Gastrocnemius medialis (tissue), 4 donors: ENCODE measurements around the gene MAP2K7. TPM values are rescaled to one million over a fixed set of nuclear protein-coding genes. Genes with fewer than 3 reads are reported as not detected.

Source experiments
- ATAC-seq, 2 donors: fragments of 150-250 bp; one replicate each; pipeline ENCODE4 v1.9.1; 2016
- DNase-seq, 2 donors: peaks; one replicate each; pipeline ENCODE4 v3.0.0-alpha.2; 2019
- H3K27ac ChIP-seq, 4 donors: fragments of 200-600 bp; sonication (generic); 1 replicate in 1 of 4; 2 replicates in 3 of 4; pipeline ENCODE4 v1.5.1; 2016 to 2018; ENCODE audit warnings: mild to moderate bottlenecking in 2 of 4, moderate library complexity in 1 of 4
- H3K27me3 ChIP-seq, 3 donors: fragments of 200-600 bp; sonication (generic) in 2 of 3; 1 replicate in 1 of 3; 2 replicates in 2 of 3; pipeline versions ENCODE4 v1.5.1 to v1.6.0; 2016 to 2019; ENCODE audit warnings: mild to moderate bottlenecking in 1 of 3, moderate library complexity in 1 of 3
- H3K36me3 ChIP-seq, 2 donors: fragments of 200-600 bp; sonication (generic) in 1 of 2; one replicate each; pipeline ENCODE4 v1.5.1; 2017 to 2018
- H3K4me1 ChIP-seq, 2 donors: fragments of 200-600 bp; sonication (generic) in 1 of 2; one replicate each; pipeline ENCODE4 v1.5.1; 2016 to 2017; ENCODE audit warnings: mild to moderate bottlenecking in 2 of 2
- H3K4me3 ChIP-seq, 4 donors: fragments of 200-600 bp; sonication (generic) in 3 of 4; 1 replicate in 1 of 4; 2 replicates in 3 of 4; pipeline ENCODE4 v1.5.1; 2016 to 2019; ENCODE audit warnings: mild to moderate bottlenecking in 2 of 4
- H3K9me3 ChIP-seq, 3 donors: fragments of 200-600 bp; sonication (generic) in 2 of 3; 1 replicate in 1 of 3; 2 replicates in 2 of 3; pipeline ENCODE4 v1.5.1; 2016 to 2019
- CTCF ChIP-seq, 5 experiments: fragments of 450-650 bp in 3 of 5; fragments of 200-600 bp in 2 of 5; sonication (generic) in 2 of 5; IDR thresholded peaks in 4 of 5; conservative IDR thresholded peaks in 1 of 5; 1 replicate in 4 of 5; 2 replicates in 1 of 5; pipeline ENCODE4 v1.5.1; 2016 to 2019; ENCODE audit warnings: antibody characterized with exemption in 5 of 5, mild to moderate bottlenecking in 3 of 5, moderate library complexity in 3 of 5
- POLR2A ChIP-seq, 2 donors: fragments of 450-650 bp; IDR thresholded peaks; one replicate each; pipeline ENCODE4 v1.6.1; 2017; ENCODE audit warnings: antibody characterized with exemption in 2 of 2, mild to moderate bottlenecking in 2 of 2, moderate library complexity in 2 of 2
- in situ Hi-C, 4 donors: fragments of 200-750 bp; cut with MboI; loops; one replicate each; pipeline versions ENCODE4 v1.15.0 to v1.8.0; 2017; ENCODE audit warnings: low sequenced_read_pairs in 4 of 4
- intact Hi-C: fragments of 100-400 bp; cut with DNase I; formaldehyde crosslinking; loops from one replicate; pipeline ENCODE4 v1.15.1; 2023; ENCODE audit warnings: low total_unique reads
- total RNA-seq, 4 donors: library from RNA; depleted of rRNA; stranded (reverse); fragments of >200 nt; gene quantifications; one replicate each; pipeline versions ENCODE4 v1.1.0 to v1.2.3, GENCODE V29; 2016

Gene MAP2K7
- total RNA-seq, 4 donors from 2014 or later: 17.7 to 41.7 (median 32.9) TPM

GRCh38 chr19:7933828-7934725 lies 30.4 kb downstream of the MAP2K7 start:
- Histone ChIP-seq H3K9me3 (no peaks in the 10 kb centered on the region), H3K36me3 (peaks cover 0 to 88% of the 10 kb centered on the region in 2 donors), H3K4me3 (no peak overlapping the region), H3K27ac (no peak overlapping the region), H3K4me1 (no peaks in the 10 kb centered on the region), H3K27me3 (no peaks in the 10 kb centered on the region)
- DNase-seq (no peak), ATAC-seq (no peak)
- in situ Hi-C loops (no loop called here), intact Hi-C loops (no loop called here)
- no peak for TF ChIP-seq CTCF (IDR thresholded peaks at IDR 0.05 in 4 of 5, conservative IDR thresholded peaks at IDR 0.05 in 1 of 5)
- TF ChIP-seq POLR2A (IDR thresholded peaks at IDR 0.05): no peak

DNA sequence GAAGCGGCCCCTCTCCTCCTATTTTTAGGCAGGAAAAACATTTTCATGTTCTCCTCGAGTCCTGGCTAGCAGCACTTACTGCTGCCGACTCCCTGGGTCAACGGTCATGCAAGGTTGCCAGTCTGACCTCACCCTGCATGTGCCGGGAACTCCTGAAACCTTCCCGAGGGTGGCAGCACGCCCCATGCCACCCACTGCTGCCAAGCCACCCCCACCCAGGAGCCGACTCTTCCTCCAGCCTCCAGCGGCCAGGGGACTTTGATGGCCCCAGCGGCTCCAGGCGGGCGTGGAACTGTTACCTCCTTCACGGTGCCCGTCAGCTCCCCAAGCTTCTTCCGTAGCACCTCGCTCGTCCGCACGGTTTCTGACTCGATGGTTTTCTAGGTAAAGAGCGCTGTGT lies 31.1 kb downstream of the MAP2K7 start:
- DNase-seq: no peak
- intact Hi-C loops: no loop called here
- no peak overlapping the region for H3K27ac ChIP-seq

DNA sequence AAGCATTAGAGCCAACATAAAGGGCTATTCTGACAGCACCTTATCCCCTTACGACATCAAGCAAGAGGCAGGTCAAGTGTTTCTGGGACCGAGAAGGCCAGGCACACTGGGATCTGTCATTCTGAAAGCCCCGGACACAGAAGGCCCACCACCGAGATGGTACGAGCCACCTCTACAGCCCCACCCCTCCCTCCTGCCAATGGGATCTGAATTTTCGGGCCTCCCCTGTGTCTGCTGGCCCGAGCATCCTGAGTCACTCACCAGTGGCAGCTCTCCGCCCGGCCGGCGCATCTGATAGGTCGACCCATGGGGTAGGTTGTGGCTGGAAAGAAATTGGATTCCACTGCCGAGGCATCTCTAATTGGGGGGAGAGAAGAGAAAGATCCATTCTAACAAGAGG lies 37.2 kb downstream of the MAP2K7 start:
- Histone ChIP-seq H3K27me3 (no peaks in the 10 kb centered on the region), H3K9me3 (no peaks in the 10 kb centered on the region), H3K36me3 (peaks cover 0 to 51% of the 10 kb centered on the region in 2 donors), H3K4me3 (no peak overlapping the region), H3K4me1 (peaks cover 10 to 19% of the 10 kb centered on the region in 2 donors), H3K27ac (no peak overlapping the region)
- in situ Hi-C loops: loop anchor here (5.0 to 10.0 kb wide), 2 partner anchors 61 to 314 kb away; no protein-coding TSS in a partner anchor
- ATAC-seq: no peak
- no peak for TF ChIP-seq CTCF (IDR thresholded peaks at IDR 0.05 in 4 of 5, conservative IDR thresholded peaks at IDR 0.05 in 1 of 5)
- no peak for TF ChIP-seq POLR2A (IDR thresholded peaks at IDR 0.05)
- intact Hi-C loops: loop anchor here (10.0 kb wide), 1 partner anchor 894 kb away; the partner anchor contains the start of genes MBD3L1 and ZNF558
- no peak for DNase-seq

More for the DNA sequence above, 31.1 kb downstream of the MAP2K7 start:
- TF ChIP-seq POLR2A (IDR thresholded peaks at IDR 0.05) (no peak), CTCF (IDR thresholded peaks at IDR 0.05 in 4 of 5, conservative IDR thresholded peaks at IDR 0.05 in 1 of 5) (no peak)
- no peaks in the 10 kb centered on the region for H3K27me3 ChIP-seq
- H3K4me3 ChIP-seq: no peak overlapping the region
- H3K36me3 ChIP-seq: peaks cover 0 to 93% of the 10 kb centered on the region in 2 donors
- in situ Hi-C loops: no loop called here
- ATAC-seq: no peak
- H3K9me3 ChIP-seq: no peaks in the 10 kb centered on the region
- no peaks in the 10 kb centered on the region for H3K4me1 ChIP-seq

DNA sequence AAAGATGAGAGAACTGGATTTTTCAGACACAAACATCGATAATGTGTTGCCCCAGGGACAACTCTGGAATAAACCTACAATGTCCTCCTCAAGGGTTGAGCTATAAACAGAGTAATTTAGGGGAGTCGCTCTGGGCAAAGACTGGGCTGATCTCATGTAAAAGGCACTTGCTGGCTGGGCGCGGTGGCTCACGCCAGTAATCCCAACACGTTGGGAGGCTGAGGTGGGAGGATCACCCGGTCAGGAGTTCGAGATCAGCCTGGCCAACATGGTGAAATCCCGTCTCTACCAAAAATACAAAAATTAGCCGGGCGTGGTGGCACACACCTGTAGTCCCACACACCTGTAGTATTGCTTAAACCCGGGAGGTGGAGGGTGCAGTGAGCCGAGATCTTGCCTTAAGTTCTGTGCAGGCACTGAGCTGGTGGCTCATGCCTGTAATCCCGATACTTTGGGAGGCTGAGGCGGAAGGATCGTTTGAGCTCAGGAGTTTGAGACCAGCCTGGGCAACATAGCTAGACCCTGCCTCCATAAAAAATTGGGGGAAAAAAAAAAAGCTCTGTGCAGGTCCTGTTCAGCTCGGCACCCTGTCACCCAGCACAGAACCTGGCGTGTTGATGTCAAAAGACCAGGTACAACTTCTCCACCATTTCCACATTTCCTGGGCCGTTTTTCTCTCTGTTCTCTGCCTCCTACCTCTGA lies 38.4 kb downstream of the MAP2K7 start:
- H3K36me3 ChIP-seq: peaks cover 0 to 39% of the 10 kb centered on the region in 2 donors
- H3K27ac ChIP-seq: peak overlapping the region; percentile 94 to 100 (median 98)
- no peak for TF ChIP-seq CTCF (IDR thresholded peaks at IDR 0.05 in 4 of 5, conservative IDR thresholded peaks at IDR 0.05 in 1 of 5)
- TF ChIP-seq POLR2A (IDR thresholded peaks at IDR 0.05): no peak
- H3K27me3 ChIP-seq: no peaks in the 10 kb centered on the region
- peaks cover 10 to 19% of the 10 kb centered on the region in 2 donors for H3K4me1 ChIP-seq
- in situ Hi-C loops: loop anchor here (5.0 to 10.0 kb wide), 2 partner anchors 60 to 313 kb away; no protein-coding TSS in a partner anchor
- no peak for ATAC-seq
- no peak for DNase-seq
- no peaks in the 10 kb centered on the region for H3K9me3 ChIP-seq
- H3K4me3 ChIP-seq: peak overlapping the region in 3 of 4 donors; percentile 76 to 97 (median 88)
- intact Hi-C loops: loop anchor here (10.0 kb wide), 1 partner anchor 893 kb away; the partner anchor contains the start of genes MBD3L1 and ZNF558
